IPS-NIHi11 (cell line): ENCODE measurements around the gene TMEM45B.
"Not testable (repeated sequence)": the region's sequence is repeated elsewhere in the genome, so short reads cannot be mapped to it uniquely, and the experiment has no call there.

Source experiments
- DNase-seq: peaks from one replicate; pipeline ENCODE4 v3.0.0; 2012; ENCODE audit warnings: mixed read lengths, low spot score

The TMEM45B gene

GRCh38 chr11:129815596-129816461 lies at the start of gene TMEM45B:
Gene TMEM45B (plus strand): TSS chr11:129815848. CDS start chr11:129852483, 36,635 bp downstream.
- peak; percentile 76 for DNase-seq

DNA sequence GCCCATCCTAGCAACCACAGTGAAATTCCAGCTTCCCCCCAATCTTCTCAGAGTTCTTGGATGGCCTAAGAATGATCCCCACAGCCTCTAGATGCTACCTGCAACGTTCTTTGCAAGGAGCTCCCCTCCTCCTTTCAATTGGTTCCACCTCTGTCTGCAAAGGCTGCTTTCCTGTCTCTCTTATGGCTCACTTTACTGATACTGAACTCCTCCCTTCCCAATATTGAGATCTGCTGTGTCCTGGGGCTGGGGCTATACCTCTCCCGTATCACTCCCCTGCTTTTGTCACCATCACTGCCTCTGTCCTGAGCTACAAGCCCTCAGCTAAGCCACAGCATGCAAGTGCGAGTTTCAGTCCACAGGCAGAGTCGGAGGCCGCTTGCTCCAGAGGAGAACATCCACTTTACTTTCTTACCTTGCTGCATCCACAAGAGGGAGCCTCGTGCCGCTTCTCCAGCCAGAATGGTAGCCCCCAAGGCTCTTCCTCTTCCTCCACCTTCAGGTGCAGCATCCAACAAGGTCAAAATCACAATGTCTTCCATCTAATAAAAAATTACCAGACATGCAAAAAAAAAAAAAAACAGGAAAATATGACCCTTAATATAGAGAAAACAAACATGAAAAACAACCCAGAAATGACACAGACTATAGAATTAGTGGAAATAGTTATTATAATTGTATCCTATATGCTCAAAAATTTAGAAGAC lies 48.6 kb upstream of the TMEM45B start:
- DNase-seq = peak; percentile 60

- no peak for DNase-seq
These were observed 47.8 kb upstream of the TMEM45B start for GRCh38 chr11:129767827-129768226.

DNA sequence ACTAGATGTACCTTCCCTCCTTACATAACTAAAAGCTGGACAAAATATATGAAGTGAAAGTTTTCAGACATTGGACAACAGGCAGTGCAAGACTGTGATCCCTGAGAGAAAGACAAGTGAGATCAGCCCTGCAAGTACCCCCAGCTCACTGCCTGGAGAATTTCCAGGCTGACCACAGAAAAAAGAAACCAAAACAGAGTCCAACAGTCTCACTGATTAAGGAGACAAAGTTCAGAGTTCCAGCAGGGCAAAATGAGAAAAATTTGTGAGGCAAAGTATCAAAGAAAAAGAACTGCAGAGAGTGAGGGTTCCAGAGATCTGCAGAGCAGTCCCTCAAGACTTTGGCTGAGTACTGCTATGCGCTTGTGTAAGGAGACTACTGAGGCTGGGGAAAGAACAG lies 47.3 kb upstream of the TMEM45B start:
- DNase-seq = no peak

DNA sequence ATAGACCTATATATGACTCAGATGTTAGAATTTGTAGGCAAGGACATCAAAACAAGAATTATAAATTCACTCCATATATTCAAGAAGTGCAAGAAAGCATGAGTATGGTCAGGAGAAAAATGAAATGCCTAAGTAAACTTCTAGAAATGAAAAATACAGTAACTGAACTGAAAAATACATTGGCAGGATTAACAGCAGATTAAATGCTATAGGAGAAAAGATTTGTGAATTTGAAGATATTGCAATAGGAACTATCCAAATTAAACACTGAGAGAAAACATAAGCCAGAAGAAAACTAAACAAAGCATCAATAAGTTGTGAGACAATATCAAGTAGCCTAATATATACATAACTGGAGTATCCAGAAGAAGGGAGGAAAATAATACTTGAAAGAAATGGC lies 46.6 kb upstream of the TMEM45B start:
- no peak for DNase-seq

GRCh38 chr11:129770993-129771392 lies 44.7 kb upstream of the TMEM45B start:
- DNase-seq = no peak

- not testable (repeated sequence) for DNase-seq
These were observed 44.2 kb upstream of the TMEM45B start for GRCh38 chr11:129771456-129771855.

GRCh38 chr11:129778877-129779276 lies 36.8 kb upstream of the TMEM45B start:
- no peak for DNase-seq

DNA sequence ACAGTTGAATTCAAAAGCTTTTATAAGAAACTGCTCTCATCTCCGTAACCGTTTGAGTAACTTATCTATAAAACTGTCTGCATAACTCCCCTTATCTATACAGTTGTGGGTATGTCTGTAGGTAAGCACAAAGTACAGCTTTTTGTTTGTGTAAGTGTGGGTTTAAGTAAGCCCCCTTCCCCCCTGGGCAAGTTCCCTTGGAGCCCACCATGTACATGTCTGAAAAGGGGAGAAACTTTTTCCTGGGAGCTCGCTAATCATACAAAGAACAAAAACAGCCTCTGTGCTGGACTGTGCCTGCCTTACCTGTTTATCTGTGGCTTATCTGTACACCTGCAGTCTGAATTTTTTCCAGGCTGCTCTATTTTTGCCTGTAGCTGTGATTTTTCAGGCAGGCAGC lies 36.3 kb upstream of the TMEM45B start:
- no peak for DNase-seq

GRCh38 chr11:129785383-129786111 lies 30.1 kb upstream of the TMEM45B start:
- no peak for DNase-seq

DNA sequence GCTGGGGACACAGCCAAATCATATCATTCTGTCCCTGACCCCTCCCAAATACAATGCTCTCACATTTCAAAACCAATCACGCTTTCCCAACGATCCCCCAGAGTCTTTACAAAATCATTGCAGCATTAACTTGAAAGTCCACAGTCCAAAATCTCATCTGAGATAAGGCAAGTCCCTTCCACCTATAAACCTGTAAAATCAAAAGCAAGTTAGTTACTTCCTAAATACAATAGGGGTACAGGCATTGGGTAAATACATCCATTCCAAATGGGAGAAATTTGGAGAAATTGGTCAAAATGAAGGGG lies 29.6 kb upstream of the TMEM45B start:
- not testable (repeated sequence) for DNase-seq

- DNase-seq = no peak
These were observed 28.0 kb upstream of the TMEM45B start for GRCh38 chr11:129787532-129788155.

- no peak for DNase-seq
These were observed 27.4 kb upstream of the TMEM45B start for GRCh38 chr11:129788278-129788677.

GRCh38 chr11:129790106-129790505 lies 25.5 kb upstream of the TMEM45B start:
- DNase-seq = no peak

DNA sequence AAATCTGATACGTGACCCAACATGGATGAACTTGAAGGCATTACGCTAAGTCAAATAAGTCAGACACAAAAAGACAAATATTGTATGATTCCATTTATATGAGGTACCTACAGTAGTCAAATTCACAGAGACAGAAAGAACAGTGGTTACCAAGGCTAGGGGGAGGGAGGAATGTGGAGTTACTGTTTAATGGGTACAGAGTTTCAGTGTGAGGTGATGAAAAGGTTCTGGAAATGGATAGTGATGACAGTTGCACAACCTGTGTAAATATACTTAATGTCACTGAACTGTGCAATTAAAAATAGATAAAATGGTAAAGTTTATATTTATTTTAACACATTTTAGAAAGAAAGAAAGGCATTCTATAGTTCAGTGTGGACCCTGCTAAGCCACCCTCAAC lies 24.1 kb upstream of the TMEM45B start:
- DNase-seq = no peak

GRCh38 chr11:129792663-129793062 lies 23.0 kb upstream of the TMEM45B start:
- no peak for DNase-seq

DNA sequence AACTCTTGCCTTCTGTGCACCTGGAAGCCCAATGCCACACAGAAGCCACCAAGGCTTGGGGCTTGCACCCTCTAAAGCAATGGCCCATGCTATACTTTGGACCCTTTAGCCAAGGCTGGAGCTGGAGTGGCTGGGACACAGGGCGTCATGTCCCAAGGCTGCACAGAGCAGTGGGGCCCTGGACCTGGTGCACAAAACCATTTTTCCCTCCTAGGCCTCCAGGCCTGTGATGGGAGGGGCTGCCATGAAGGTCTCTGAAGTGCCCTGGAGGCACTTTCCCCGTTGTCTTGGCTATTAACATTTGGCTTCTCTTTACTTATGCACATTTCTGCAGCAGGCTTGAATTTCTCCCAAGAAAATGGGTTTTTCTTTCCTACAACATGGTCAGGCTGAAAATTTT lies 20.6 kb upstream of the TMEM45B start:
- DNase-seq = no peak

- no peak for DNase-seq
These were observed 17.4 kb upstream of the TMEM45B start for GRCh38 chr11:129798212-129798611.

- not testable (repeated sequence) for DNase-seq
These were observed 15.5 kb upstream of the TMEM45B start for GRCh38 chr11:129800162-129800561.

DNA sequence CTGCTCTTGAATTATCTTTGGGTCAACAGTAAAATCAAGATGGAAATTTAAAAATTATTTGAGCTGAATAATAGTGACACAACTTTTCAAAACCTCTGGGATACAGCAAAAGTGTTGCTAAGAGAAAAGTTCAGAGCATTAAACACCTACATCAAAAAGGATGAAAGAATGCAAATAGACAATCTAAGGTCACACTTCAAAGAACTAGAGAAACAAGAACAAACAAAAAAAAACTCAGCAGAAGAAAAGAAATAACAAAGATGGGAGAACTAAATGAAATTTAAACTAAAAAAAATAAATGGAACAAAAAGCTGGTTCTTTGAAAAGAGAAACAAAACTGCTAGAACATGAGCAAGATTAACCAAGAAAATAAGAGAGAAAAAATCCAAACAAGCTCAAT lies 15.0 kb upstream of the TMEM45B start:
- DNase-seq = no peak

- no peak for DNase-seq
These were observed 12.1 kb upstream of the TMEM45B start for GRCh38 chr11:129803533-129803932.

DNA sequence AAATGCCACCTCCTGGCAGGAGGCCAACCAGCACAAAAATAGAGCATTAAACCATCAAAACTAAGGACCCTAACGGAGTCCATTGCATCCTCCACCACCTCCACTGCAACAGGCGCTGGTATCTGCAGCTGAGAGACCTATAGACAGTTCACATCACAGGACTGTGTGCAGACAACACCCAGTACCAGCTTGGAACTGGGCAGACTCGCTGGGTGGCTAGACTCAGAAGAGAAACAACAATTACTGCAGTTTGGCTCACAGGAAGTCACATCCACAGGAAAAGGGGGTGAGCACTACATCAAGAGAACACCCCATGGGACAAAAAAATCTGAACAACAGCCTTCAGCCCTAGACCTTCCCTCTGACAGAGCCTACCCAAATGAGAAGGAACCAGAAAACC lies 11.6 kb upstream of the TMEM45B start:
- no peak for DNase-seq
